HepG2 (cell line): ENCODE measurements around the gene BBLN. TPM values are rescaled to one million over a fixed set of nuclear protein-coding genes. Genes with fewer than 3 reads are reported as not detected.

ENCODE experiments used
- AHDC1 ChIP-seq: sonication (generic); formaldehyde crosslinking; IDR thresholded peaks from 2 replicates; pipeline ENCODE4 v1.5.1; 2020; ENCODE audit warnings: mild to moderate bottlenecking, missing genetic modification reagents, borderline replicate concordance
- CEBPG ChIP-seq: IDR thresholded peaks from 2 replicates; pipeline ENCODE4 v1.6.1; 2016
- DZIP1 ChIP-seq: sonication (generic); formaldehyde crosslinking; IDR thresholded peaks from 2 replicates; pipeline ENCODE4 v1.5.0; 2020; ENCODE audit warnings: mild to moderate bottlenecking, missing genetic modification reagents
- MXD3 ChIP-seq: IDR thresholded peaks from 2 replicates; pipeline ENCODE4 v1.6.1; 2016; ENCODE audit warnings: mild to moderate bottlenecking, missing biosample characterization, missing genetic modification reagents
- MXD4 ChIP-seq: IDR thresholded peaks from 2 replicates; pipeline ENCODE4 v1.6.1; 2016; ENCODE audit warnings: mild to moderate bottlenecking, missing biosample characterization, missing genetic modification reagents
- MXI1 ChIP-seq: IDR thresholded peaks from 3 replicates; pipeline ENCODE4 v1.6.1; 2012; ENCODE audit warnings: low read depth, low read length, inconsistent platforms, borderline replicate concordance
- NR2F2 ChIP-seq: IDR thresholded peaks from 2 replicates; pipeline ENCODE4 v1.6.1; 2012; ENCODE audit warnings: low read depth, inconsistent platforms, borderline replicate concordance
- SOX5 ChIP-seq: IDR thresholded peaks from 2 replicates; pipeline ENCODE4 v1.6.1; 2016; ENCODE audit warnings: borderline replicate concordance
- SP4 ChIP-seq: sonication (generic); formaldehyde crosslinking; IDR thresholded peaks from 2 replicates; pipeline ENCODE4 v1.8.1; 2023; ENCODE audit warnings: mild to moderate bottlenecking, missing genetic modification reagents
- TFE3 ChIP-seq: IDR thresholded peaks from 2 replicates; pipeline ENCODE4 v1.6.1; 2016
- XRCC5 ChIP-seq: fragments of 200-400 bp; formaldehyde crosslinking; optimal IDR thresholded peaks from 2 replicates; pipeline ENCODE3; 2017; ENCODE audit warnings: mild to moderate bottlenecking, low read length
- YEATS4 ChIP-seq: sonication (generic); formaldehyde crosslinking; IDR thresholded peaks from 2 replicates; pipeline ENCODE4 v1.4.0; 2020; ENCODE audit warnings: missing genetic modification reagents, borderline replicate concordance
- ZNF24 ChIP-seq: fragments of 450-650 bp; IDR thresholded peaks from 2 replicates; pipeline ENCODE4 v1.6.1; 2017; ENCODE audit warnings: antibody characterized with exemption, mild to moderate bottlenecking
- ZNF317 ChIP-seq: sonication (generic); formaldehyde crosslinking; IDR thresholded peaks from 2 replicates; pipeline ENCODE4 v1.5.0; 2020; ENCODE audit warnings: mild to moderate bottlenecking, missing genetic modification reagents
- ZNF33B ChIP-seq: sonication (generic); formaldehyde crosslinking; IDR thresholded peaks from 2 replicates; pipeline ENCODE4 v1.5.1; 2020; ENCODE audit warnings: mild to moderate bottlenecking, missing genetic modification reagents
- ZNF382 ChIP-seq: sonication (generic); formaldehyde crosslinking; IDR thresholded peaks from 2 replicates; pipeline ENCODE4 v1.5.0; 2020; ENCODE audit warnings: missing genetic modification reagents, mild to moderate bottlenecking, borderline replicate concordance
- ZSCAN21 ChIP-seq: sonication (generic); formaldehyde crosslinking; IDR thresholded peaks from 2 replicates; pipeline ENCODE4 v1.8.0; 2022; ENCODE audit warnings: mild to moderate bottlenecking, missing genetic modification reagents, moderate library complexity, borderline replicate concordance
- polyA plus RNA-seq, 8 experiments: library from polyadenylated mRNA; depleted of rRNA in 3 of 8; stranded (reverse) in 7 of 8; unstranded in 1 of 8; fragments of >200 nt; fragmentation: Illumina TruSeq in 4 of 8; extraction: Trizol in 4 of 8; gene quantifications; 2 replicates each; pipeline versions ENCODE4 v1.2.1 to v1.2.3, GENCODE V29; 2011 to 2016; ENCODE audit warnings: low read depth in 4 of 8, missing spikeins in 1 of 8, mixed read lengths in 1 of 8; ENCODE audit not compliant: insufficient read depth in 1 of 8
- total RNA-seq, 5 experiments: library from RNA; depleted of rRNA; stranded (reverse); fragments of >200 nt; fragmentation: Illumina TruSeq; extraction: Trizol; gene quantifications; 2 replicates each; pipeline ENCODE4 v1.2.3, GENCODE V29; 2016; ENCODE audit warnings: low read depth in 1 of 5

BBLN gene
- total and polyA plus RNA-seq, 2 of the 13 experiments (the other 11 are each of a cell fraction or from before 2014, with no cell fraction given) = 27.6 to 33.1 TPM

- TF ChIP-seq AHDC1 (CRISPR knock-in tag) = 0 out of 2 replicates have a peak, but pooled peaks have one; percentile 16
- peak; percentile 68; the same call in 1 of the 2 replicates for TF ChIP-seq YEATS4
- peak; percentile 91 for TF ChIP-seq MXD4 (CRISPR knock-in tag)
- TF ChIP-seq SP4 (CRISPR knock-in tag) = peak; percentile 92
- peak; percentile 41; the same call in 1 of the 2 replicates for TF ChIP-seq NR2F2
- peak; percentile 30; the same call in 1 of the 2 replicates for TF ChIP-seq MXD3 (CRISPR knock-in tag)
- peak; percentile 38; the same call in 1 of the 2 replicates for TF ChIP-seq TFE3 (CRISPR knock-in tag)
- no peak for TF ChIP-seq CEBPG (CRISPR knock-in tag)
- 0 out of 2 replicates have a peak, but pooled peaks have one; percentile 7 for TF ChIP-seq SOX5 (CRISPR knock-in tag)
- no peak for TF ChIP-seq ZNF317 (CRISPR knock-in tag)
- no peak for TF ChIP-seq ZNF382 (CRISPR knock-in tag)
- TF ChIP-seq MXI1 = peak; percentile 82; the same call in 2 of the 3 replicates
- no peak for TF ChIP-seq DZIP1 (CRISPR knock-in tag)
- TF ChIP-seq ZSCAN21 (CRISPR knock-in tag) = peak; percentile 28; the same call in 1 of the 2 replicates
- TF ChIP-seq ZNF24 = no peak
- peak; percentile 17; the same call in 1 of the 2 replicates for TF ChIP-seq ZNF33B
- peak; percentile 82 for TF ChIP-seq XRCC5
These were observed 31.9 kb upstream of the BBLN start (continued) for GRCh38 chr9:128127990-128128835.
